ENCODE data around the gene PTPRM. TPM values are rescaled to one million over a fixed set of nuclear protein-coding genes. Genes with fewer than 3 reads are reported as not detected.

Gene PTPRM
- total and polyA plus RNA-seq, 4 donors, result 61.1 to 146 (median 87.5) TPM

- Histone ChIP-seq H3K9ac (ENCODE audit: insufficient read depth in 1 of 2, low read length in 2 of 2) (no peak overlapping the region), H3K27ac (ENCODE audit: low read depth in 1 of 2, low read length in 1 of 2) (no peak overlapping the region), H3K9me3 (ENCODE audit: control insufficient read depth in 4 of 4, insufficient read depth in 3 of 4, low read length in 3 of 4) (no peaks in the 10 kb centered on the region), H3K36me3 (ENCODE audit: control insufficient read depth in 4 of 4, insufficient read depth in 4 of 4, low read length in 4 of 4) (peaks cover 0 to 1% (median 0%) of the 10 kb centered on the region in 4 donors), H3K27me3 (ENCODE audit: control insufficient read depth in 3 of 3, insufficient read depth in 3 of 3, low read length in 2 of 3) (no peaks in the 10 kb centered on the region), H3K4me1 (ENCODE audit: control insufficient read depth in 5 of 5, insufficient read depth in 5 of 5, low read length in 5 of 5) (peaks cover 0 to 6% (median 0%) of the 10 kb centered on the region in 5 donors), H3K4me3 (no peak overlapping the region)
- ATAC-seq (ENCODE audit: insufficient read depth, low FRiP score), result no peak
- 95 to 100% methylated on average over 1 of the region's 1 CpG for WGBS, 2 donors
- no peak for TF ChIP-seq CTCF (IDR thresholded peaks at IDR 0.05; ENCODE audit: control extremely low read depth, extremely low read depth)
- no peak for DNase-seq
These were observed 452.5 kb downstream of the PTPRM start for GRCh38 chr18:8019600-8019999.

GRCh38 chr18:8020132-8020846 is 453.2 kb downstream of the PTPRM start:
- Histone ChIP-seq H3K9me3 (ENCODE audit: control insufficient read depth in 4 of 4, insufficient read depth in 3 of 4, low read length in 3 of 4) (no peaks in the 10 kb centered on the region), H3K4me3 (no peak overlapping the region), H3K9ac (ENCODE audit: insufficient read depth in 1 of 2, low read length in 2 of 2) (no peak overlapping the region), H3K27ac (ENCODE audit: low read depth in 1 of 2, low read length in 1 of 2) (no peak overlapping the region), H3K27me3 (ENCODE audit: control insufficient read depth in 3 of 3, insufficient read depth in 3 of 3, low read length in 2 of 3) (no peaks in the 10 kb centered on the region), H3K4me1 (ENCODE audit: control insufficient read depth in 5 of 5, insufficient read depth in 5 of 5, low read length in 5 of 5) (peaks cover 0 to 6% (median 3%) of the 10 kb centered on the region in 5 donors), H3K36me3 (ENCODE audit: control insufficient read depth in 4 of 4, insufficient read depth in 4 of 4, low read length in 4 of 4) (peaks cover 0 to 1% (median 0%) of the 10 kb centered on the region in 4 donors)
- TF ChIP-seq CTCF (IDR thresholded peaks at IDR 0.05; ENCODE audit: control extremely low read depth, extremely low read depth), result no peak
- WGBS, 2 donors, result 67 to 82% methylated on average over 7 of the region's 7 CpGs
- DNase-seq (no peak), ATAC-seq (ENCODE audit: insufficient read depth, low FRiP score) (no peak)

GRCh38 chr18:8029061-8029460 is 461.9 kb downstream of the PTPRM start:
- ATAC-seq (ENCODE audit: insufficient read depth, low FRiP score), result no peak
- Histone ChIP-seq H3K9me3 (ENCODE audit: control insufficient read depth in 4 of 4, insufficient read depth in 3 of 4, low read length in 3 of 4) (no peaks in the 10 kb centered on the region), H3K27ac (ENCODE audit: low read depth in 1 of 2, low read length in 1 of 2) (no peak overlapping the region), H3K9ac (ENCODE audit: insufficient read depth in 1 of 2, low read length in 2 of 2) (no peak overlapping the region), H3K4me1 (ENCODE audit: control insufficient read depth in 5 of 5, insufficient read depth in 5 of 5, low read length in 5 of 5) (peaks cover 0 to 12% (median 0%) of the 10 kb centered on the region in 5 donors), H3K4me3 (no peak overlapping the region), H3K36me3 (ENCODE audit: control insufficient read depth in 4 of 4, insufficient read depth in 4 of 4, low read length in 4 of 4) (no peaks in the 10 kb centered on the region), H3K27me3 (ENCODE audit: control insufficient read depth in 3 of 3, insufficient read depth in 3 of 3, low read length in 2 of 3) (no peaks in the 10 kb centered on the region)
- no peak for DNase-seq
- no peak for TF ChIP-seq CTCF (IDR thresholded peaks at IDR 0.05; ENCODE audit: control extremely low read depth, extremely low read depth)

GRCh38 chr18:8029731-8030130 is 462.6 kb downstream of the PTPRM start:
- 95 to 96% methylated on average over 8 of the region's 8 CpGs for WGBS, 2 donors
- H3K36me3 ChIP-seq (ENCODE audit: control insufficient read depth in 4 of 4, insufficient read depth in 4 of 4, low read length in 4 of 4), result no peaks in the 10 kb centered on the region
- H3K4me1 ChIP-seq (ENCODE audit: control insufficient read depth in 5 of 5, insufficient read depth in 5 of 5, low read length in 5 of 5), result peaks cover 0 to 12% (median 0%) of the 10 kb centered on the region in 5 donors
- H3K4me3 ChIP-seq, result no peak overlapping the region
- ATAC-seq (ENCODE audit: insufficient read depth, low FRiP score), result no peak
- H3K27me3 ChIP-seq (ENCODE audit: control insufficient read depth in 3 of 3, insufficient read depth in 3 of 3, low read length in 2 of 3), result no peaks in the 10 kb centered on the region
- no peak overlapping the region for H3K27ac ChIP-seq (ENCODE audit: low read depth in 1 of 2, low read length in 1 of 2)
- no peak overlapping the region for H3K9ac ChIP-seq (ENCODE audit: insufficient read depth in 1 of 2, low read length in 2 of 2)
- DNase-seq, result no peak
- no peaks in the 10 kb centered on the region for H3K9me3 ChIP-seq (ENCODE audit: control insufficient read depth in 4 of 4, insufficient read depth in 3 of 4, low read length in 3 of 4)
- no peak for TF ChIP-seq CTCF (IDR thresholded peaks at IDR 0.05; ENCODE audit: control extremely low read depth, extremely low read depth)

All from lung (tissue), 12 donors.